GM23338 (cell line): ENCODE measurements around the gene NRG3. TPM values are rescaled to one million over a fixed set of nuclear protein-coding genes. Genes with fewer than 3 reads are reported as not detected.

ENCODE experiments used
- ATAC-seq: fragments of 200-7000 bp; cut with Tn5 transposase; 3 replicates; pipeline ENCODE4 v1.9.1; 2020
- DNase-seq: peaks from one replicate; pipeline ENCODE4 v3.0.0-alpha.2; 2015; ENCODE audit warnings: low spot score
- H2AFZ ChIP-seq: fragments of 200-600 bp; sonication (generic); 2 replicates; pipeline ENCODE4 v1.8.0; 2016; ENCODE audit warnings: antibody characterized with exemption, mild to moderate bottlenecking, moderate library complexity
- H3F3A ChIP-seq: fragments of 200-600 bp; sonication (generic); replicated peaks from 2 replicates; pipeline ENCODE4 v1.8.0; 2017; ENCODE audit warnings: antibody characterized with exemption, mixed run types, low read depth
- H3K27ac ChIP-seq: fragments of 200-600 bp; sonication (generic); 2 replicates; pipeline ENCODE4 v1.6.1; 2016; ENCODE audit warnings: low read depth
- H3K27me3 ChIP-seq: fragments of 200-600 bp; sonication (generic); 2 replicates; pipeline ENCODE4 v1.8.0; 2016; ENCODE audit warnings: mild to moderate bottlenecking, mixed run types, moderate library complexity; ENCODE audit not compliant: insufficient read depth
- H3K36me3 ChIP-seq: fragments of 200-600 bp; sonication (generic); 2 replicates; pipeline ENCODE4 v1.8.0; 2016; ENCODE audit warnings: mild to moderate bottlenecking; ENCODE audit not compliant: insufficient read depth
- H3K4me1 ChIP-seq: fragments of 200-600 bp; sonication (generic); 2 replicates; pipeline ENCODE4 v1.8.0; 2016; ENCODE audit warnings: mild to moderate bottlenecking, moderate library complexity; ENCODE audit not compliant: insufficient read depth
- H3K4me2 ChIP-seq: fragments of 200-600 bp; sonication (generic); 2 replicates; pipeline ENCODE4 v1.7.1; 2017; ENCODE audit warnings: mixed run types
- H3K4me3 ChIP-seq: fragments of 200-600 bp; sonication (generic); 2 replicates; pipeline ENCODE4 v1.6.1; 2016; ENCODE audit warnings: mixed run types
- H3K79me2 ChIP-seq: fragments of 200-600 bp; sonication (generic); replicated peaks from 2 replicates; pipeline ENCODE4 v1.8.0; 2017; ENCODE audit warnings: mild to moderate bottlenecking; ENCODE audit not compliant: insufficient read depth
- H3K9me2 ChIP-seq: fragments of 200-600 bp; sonication (generic); 2 replicates; pipeline ENCODE4 v1.8.0; 2017; ENCODE audit not compliant: insufficient read depth
- H4K20me1 ChIP-seq: fragments of 200-600 bp; sonication (generic); replicated peaks from 2 replicates; pipeline ENCODE4 v1.8.0; 2017; ENCODE audit warnings: mild to moderate bottlenecking; ENCODE audit not compliant: insufficient read depth
- H3K27ac Mint-ChIP-seq: 2 replicates; pipeline ENCODE4 v1.8.0; 2020; ENCODE audit warnings: inconsistent platforms, mild to moderate bottlenecking, moderate library complexity, mixed read lengths
- H3K27me3 Mint-ChIP-seq: 3 replicates; pipeline ENCODE4 v1.8.0; 2022; ENCODE audit warnings: low read depth, mild to moderate bottlenecking, moderate library complexity, mixed read lengths, inconsistent platforms; ENCODE audit not compliant: insufficient read depth, poor library complexity
- H3K36me3 Mint-ChIP-seq: 3 replicates; pipeline ENCODE4 v1.8.0; 2021; ENCODE audit warnings: low read depth, mild to moderate bottlenecking, inconsistent platforms, moderate library complexity, mixed read lengths
- H3K4me1 Mint-ChIP-seq: 3 replicates; pipeline ENCODE4 v1.8.0; 2020; ENCODE audit warnings: mild to moderate bottlenecking, inconsistent platforms, mixed read lengths
- H3K4me3 Mint-ChIP-seq: 3 replicates; pipeline ENCODE4 v1.8.0; 2021; ENCODE audit warnings: moderate library complexity, mild to moderate bottlenecking, inconsistent platforms, mixed read lengths
- H3K9me3 Mint-ChIP-seq: 3 replicates; pipeline ENCODE4 v1.8.0; 2020; ENCODE audit warnings: moderate library complexity, mild to moderate bottlenecking, inconsistent platforms, mixed read lengths
- CREB1 ChIP-seq: fragments of 250-450 bp; sonication (Bioruptor Pico); IDR thresholded peaks from 2 replicates; pipeline ENCODE4 v1.5.0; 2020; ENCODE audit warnings: low read depth, mild to moderate bottlenecking, moderate library complexity
- CTCF ChIP-seq, 2 experiments: fragments of 200-600 bp in 1 of 2; sonication (generic) in 1 of 2; conservative IDR thresholded peaks; 2 replicates each; pipeline versions ENCODE4 v1.5.1 to v1.6.1; 2016 to 2017; ENCODE audit warnings: antibody characterized with exemption in 2 of 2, low read depth in 2 of 2, mild to moderate bottlenecking in 2 of 2, moderate library complexity in 1 of 2
- ETS1 ChIP-seq: IDR thresholded peaks from 2 replicates; pipeline ENCODE4 v1.6.1; 2016; ENCODE audit warnings: antibody characterized with exemption
- EZH2 ChIP-seq: fragments of 200-600 bp; sonication (generic); IDR thresholded peaks from one replicate; pipeline ENCODE4 v1.8.0; 2017; ENCODE audit warnings: antibody characterized with exemption, mild to moderate bottlenecking, low read depth; ENCODE audit not compliant: unreplicated experiment
- EZH2phosphoT487 ChIP-seq: fragments of 200-600 bp; sonication (generic); IDR thresholded peaks from one replicate; pipeline ENCODE4 v1.8.1; 2018; ENCODE audit warnings: antibody characterized with exemption; ENCODE audit not compliant: unreplicated experiment
- JUNB ChIP-seq: IDR thresholded peaks from one replicate; pipeline ENCODE4 v1.6.1; 2016; ENCODE audit warnings: antibody characterized with exemption; ENCODE audit not compliant: unreplicated experiment
- NANOG ChIP-seq: IDR thresholded peaks from 2 replicates; pipeline ENCODE4 v1.6.1; 2016; ENCODE audit warnings: antibody characterized with exemption, borderline replicate concordance
- POLR2AphosphoS5 ChIP-seq: IDR thresholded peaks from 2 replicates; pipeline ENCODE4 v1.6.1; 2016; ENCODE audit warnings: antibody characterized with exemption, low read depth
- REST ChIP-seq: IDR thresholded peaks from one replicate; pipeline ENCODE4 v1.6.1; 2018; ENCODE audit warnings: antibody characterized with exemption; ENCODE audit not compliant: unreplicated experiment
- STAT1 ChIP-seq: IDR thresholded peaks from one replicate; pipeline ENCODE4 v1.6.1; 2016; ENCODE audit warnings: antibody characterized with exemption; ENCODE audit not compliant: unreplicated experiment
- ZNF114 ChIP-seq: fragments of 250-450 bp; sonication (Bioruptor Pico); IDR thresholded peaks from 2 replicates; pipeline ENCODE4 v1.5.0; 2020; ENCODE audit warnings: mild to moderate bottlenecking, moderate library complexity
- ZNF331 ChIP-seq: fragments of 250-450 bp; sonication (Bioruptor Pico); IDR thresholded peaks from 2 replicates; pipeline ENCODE4 v1.5.0; 2020; ENCODE audit warnings: low read depth, mild to moderate bottlenecking, moderate library complexity
- ZNF462 ChIP-seq: fragments of 250-450 bp; sonication (Bioruptor Pico); IDR thresholded peaks from 2 replicates; pipeline ENCODE4 v1.5.0; 2020; ENCODE audit warnings: mild to moderate bottlenecking, moderate library complexity
- polyA plus RNA-seq: library from polyadenylated mRNA; unstranded; fragments of >200 nt; fragmentation: Nextera tagmentation; extraction: Ambion mirVana; gene quantifications from 2 replicates; pipeline ENCODE4 v1.2.1, GENCODE V29; 2016
- total RNA-seq: library from RNA; depleted of rRNA; stranded (reverse); fragments of >200 nt; shearing (Covaris generic); gene quantifications from 2 replicates; pipeline ENCODE4 v1.2.3, GENCODE V29; 2014

The NRG3 gene
- total and polyA plus RNA-seq, 2 experiments from 2014 or later = 1.9 to 3.9 TPM

- Histone ChIP-seq H3K27me3 (no peaks in the 10 kb centered on the region), H3K79me2 (no peaks in the 10 kb centered on the region; the same call in 1 of the 2 replicates), H3K4me2 (no peak overlapping the region), H3K36me3 (no peaks in the 10 kb centered on the region), H3F3A (no peaks in the 10 kb centered on the region), H2AFZ (no peak overlapping the region), H3K27ac (no peak overlapping the region), H3K4me3 (no peak overlapping the region), H3K4me1 (no peaks in the 10 kb centered on the region), H3K9me2 (peaks cover 3% of the 10 kb centered on the region; the same call in 1 of the 2 replicates), H4K20me1 (no peaks in the 10 kb centered on the region)
- ATAC-seq = peak; percentile 63; the same call in 2 of the 3 replicates
- H3K4me1 Mint-ChIP-seq = peaks cover 7% of the 10 kb centered on the region; the same call in 2 of the 3 replicates
- peaks cover 1% of the 10 kb centered on the region for H3K27me3 Mint-ChIP-seq
- DNase-seq = no peak
- no peak overlapping the region for H3K4me3 Mint-ChIP-seq
- no peaks in the 10 kb centered on the region for H3K36me3 Mint-ChIP-seq
- H3K9me3 Mint-ChIP-seq = no peaks in the 10 kb centered on the region
- TF ChIP-seq REST (no peak), ETS1 (no peak), EZH2phosphoT487 (no peak), ZNF462 (CRISPR knock-in tag) (no peak), CTCF (conservative IDR thresholded peaks at IDR 0.05; ENCODE audit: low read depth in 2 of 2) (no peak), EZH2 (no peak), CREB1 (no peak), JUNB (no peak), ZNF331 (CRISPR knock-in tag) (no peak), NANOG (no peak), STAT1 (no peak), ZNF114 (CRISPR knock-in tag) (no peak), POLR2AphosphoS5 (no peak)
- no peak overlapping the region for H3K27ac Mint-ChIP-seq
These were observed 53.1 kb downstream of the NRG3 start for GRCh38 chr10:81928119-81928518.
